Calu3 (cell line): ENCODE measurements around the gene PUS1. TPM values are rescaled to one million over a fixed set of nuclear protein-coding genes. Genes with fewer than 3 reads are reported as not detected.

Source experiments
- BruUV-seq: library from RNA; stranded (reverse); fragments of 400-500 nt; replicated peaks from 2 replicates; lab custom pipeline; 2021; lab: Mats Ljungman, UMichigan
- CTCF ChIA-PET: fragments of 300-600 bp; sonication (Branson Sonifier 250); formaldehyde crosslinking; loops from one replicate; lab custom pipeline; 2022; ENCODE audit warnings: antibody characterized with exemption; lab: Charles Lee
- DNase-seq: peaks from one replicate; pipeline ENCODE4 v3.0.0; 2022
- H3K27ac Mint-ChIP-seq: one replicate; pipeline ENCODE4 v1.8.0; 2022; ENCODE audit warnings: mixed read lengths; ENCODE audit not compliant: unreplicated experiment
- H3K27me3 Mint-ChIP-seq: one replicate; pipeline ENCODE4 v1.8.0; 2022; ENCODE audit warnings: mixed read lengths; ENCODE audit not compliant: unreplicated experiment
- H3K36me3 Mint-ChIP-seq: one replicate; pipeline ENCODE4 v1.8.0; 2022; ENCODE audit warnings: mild to moderate bottlenecking, moderate library complexity, mixed read lengths; ENCODE audit not compliant: insufficient read depth, unreplicated experiment
- H3K4me1 Mint-ChIP-seq: one replicate; pipeline ENCODE4 v1.8.0; 2022; ENCODE audit warnings: mild to moderate bottlenecking, low read depth, mixed read lengths; ENCODE audit not compliant: unreplicated experiment
- H3K4me3 Mint-ChIP-seq: one replicate; pipeline ENCODE4 v1.8.0; 2022; ENCODE audit warnings: mild to moderate bottlenecking, low read depth, moderate library complexity, mixed read lengths; ENCODE audit not compliant: unreplicated experiment
- H3K9me3 Mint-ChIP-seq: one replicate; pipeline ENCODE4 v1.8.0; 2022; ENCODE audit warnings: low read depth, mixed read lengths; ENCODE audit not compliant: unreplicated experiment
- CTCF ChIP-seq: fragments of 200-600 bp; IDR thresholded peaks from one replicate; pipeline ENCODE4 v1.8.0; 2022; ENCODE audit warnings: antibody characterized with exemption; ENCODE audit not compliant: unreplicated experiment
- intact Hi-C: fragments of 100-400 bp; cut with micrococcal nuclease; formaldehyde crosslinking; loops from one replicate; pipeline ENCODE4 v1.10.0; 2022; ENCODE audit not compliant: unreplicated experiment
- total RNA-seq: library from RNA; stranded (reverse); gene quantifications from 2 replicates; pipeline ENCODE4 v1.2.3, GENCODE V29; 2022

PUS1 gene
- total RNA-seq, 1 experiment from 2014 or later: 81.3 TPM

- H3K36me3 Mint-ChIP-seq: peaks cover 24% of the 10 kb centered on the region
- no peaks in the 10 kb centered on the region for H3K4me1 Mint-ChIP-seq
- intact Hi-C loops: no loop called here
- no peak overlapping the region for H3K4me3 Mint-ChIP-seq
- H3K27me3 Mint-ChIP-seq: no peaks in the 10 kb centered on the region
- no TSS peak for BruUV-seq
- H3K9me3 Mint-ChIP-seq: no peaks in the 10 kb centered on the region
- H3K27ac Mint-ChIP-seq: no peak overlapping the region
- DNase-seq: no peak
- TF ChIP-seq CTCF: no peak
- CTCF ChIA-PET: interaction anchor here (1.2 kb wide), 1 partner anchor 128 kb away, joined by 10 read pairs; no protein-coding TSS in a partner anchor
Measured at GRCh38 chr12:131979606-131980005, 50.5 kb downstream of the PUS1 start.

- no peaks in the 10 kb centered on the region for H3K4me1 Mint-ChIP-seq
- H3K9me3 Mint-ChIP-seq: no peaks in the 10 kb centered on the region
- DNase-seq: no peak
- H3K27me3 Mint-ChIP-seq: no peaks in the 10 kb centered on the region
- H3K27ac Mint-ChIP-seq: no peak overlapping the region
- no peak overlapping the region for H3K4me3 Mint-ChIP-seq
- BruUV-seq: no TSS peak
- CTCF ChIA-PET: interaction anchor here (0.6 to 1.2 kb wide), 3 partner anchors 22 to 142 kb away, joined by 3 to 10 read pairs (median 4); no protein-coding TSS in a partner anchor
- TF ChIP-seq CTCF: no peak
- intact Hi-C loops: no loop called here
- H3K36me3 Mint-ChIP-seq: peaks cover 29% of the 10 kb centered on the region
Measured at GRCh38 chr12:131980263-131980662, 51.2 kb downstream of the PUS1 start.

- H3K4me3 Mint-ChIP-seq: no peak overlapping the region
- BruUV-seq: no TSS peak
- CTCF ChIA-PET: no interaction called here
- DNase-seq: no peak
- H3K4me1 Mint-ChIP-seq: no peaks in the 10 kb centered on the region
- H3K9me3 Mint-ChIP-seq: no peaks in the 10 kb centered on the region
- no peak overlapping the region for H3K27ac Mint-ChIP-seq
- TF ChIP-seq CTCF: no peak
- intact Hi-C loops: no loop called here
- H3K27me3 Mint-ChIP-seq: no peaks in the 10 kb centered on the region
- H3K36me3 Mint-ChIP-seq: peaks cover 34% of the 10 kb centered on the region
Measured at GRCh38 chr12:131981388-131981787, 52.3 kb downstream of the PUS1 start.

GRCh38 chr12:131982041-131982440, 53.0 kb downstream of the PUS1 start:
- Mint-ChIP-seq H3K27me3 (no peaks in the 10 kb centered on the region), H3K4me3 (no peak overlapping the region), H3K4me1 (no peaks in the 10 kb centered on the region), H3K36me3 (peaks cover 40% of the 10 kb centered on the region), H3K27ac (no peak overlapping the region), H3K9me3 (no peaks in the 10 kb centered on the region)
- DNase-seq: no peak
- intact Hi-C loops: no loop called here
- TF ChIP-seq CTCF: no peak
- CTCF ChIA-PET: interaction anchor here (0.7 kb wide), 1 partner anchor 702 kb away, joined by 3 read pairs; no protein-coding TSS in a partner anchor
- BruUV-seq: no TSS peak
